Right lobe of liver (tissue), 6 donors: Measurements from ENCODE around the gene KLHL42. TPM values are rescaled to one million over a fixed set of nuclear protein-coding genes. Genes with fewer than 3 reads are reported as not detected.

Experiments
- ATAC-seq, 4 donors: fragments of 200-7000 bp; cut with Tn5 transposase; one replicate each; pipeline ENCODE4 v1.9.1; 2020; ENCODE audit warnings: mild to moderate bottlenecking in 4 of 4, moderate library complexity in 4 of 4
- DNase-seq, 3 donors: peaks; one replicate each; pipeline ENCODE4 v3.0.0-alpha.2; 2020
- H3K27ac ChIP-seq, 3 donors: fragments of 200-600 bp; one replicate each; pipeline ENCODE4 v1.8.0; 2022
- H3K27me3 ChIP-seq, 2 donors: fragments of 200-600 bp; one replicate each; pipeline ENCODE4 v1.8.0; 2022
- H3K36me3 ChIP-seq, 4 donors: fragments of 200-600 bp; sonication (generic) in 1 of 4; one replicate each; pipeline versions ENCODE4 v1.5.1 to v1.8.0; 2017 to 2022; ENCODE audit warnings: control low read depth in 1 of 4
- H3K4me1 ChIP-seq, 4 donors: fragments of 200-600 bp; sonication (generic) in 1 of 4; one replicate each; pipeline versions ENCODE4 v1.5.1 to v1.8.0; 2017 to 2022; ENCODE audit warnings: control low read depth in 1 of 4
- H3K4me3 ChIP-seq, 3 donors: fragments of 200-600 bp; one replicate each; pipeline ENCODE4 v1.8.0; 2022
- H3K9me3 ChIP-seq, 4 donors: fragments of 200-600 bp; sonication (generic) in 1 of 4; one replicate each; pipeline versions ENCODE4 v1.5.1 to v1.8.0; 2017 to 2022; ENCODE audit warnings: control low read depth in 1 of 4
- POLR2A ChIP-seq: fragments of 450-650 bp; IDR thresholded peaks from one replicate; pipeline ENCODE4 v1.6.1; 2017; ENCODE audit warnings: antibody characterized with exemption, mild to moderate bottlenecking
- intact Hi-C, 2 donors: fragments of 100-400 bp; cut with DNase I; formaldehyde crosslinking; loops; one replicate each; pipeline versions ENCODE4 v1.11.2 to v1.14.1; 2022
- small RNA-seq, 2 experiments: library from RNA; depleted of rRNA; stranded (forward); fragments of <200 nt; gene quantifications; one replicate each; pipeline ENCODE3, GENCODE V24; 2016
- total RNA-seq, 6 experiments: library from RNA; depleted of rRNA in 2 of 6; stranded (reverse); fragments of >200 nt in 2 of 6; fragmentation: NEBNext Ultra II Directional in 3 of 6; extraction: Animal tissue kit (Norgen Biotek cat#: 25700) in 3 of 6; gene quantifications; one replicate each; pipeline versions ENCODE4 v1.1.0 to v1.2.4, GENCODE V29; 2016 to 2023
- TF ChIP-seq, protein P1 (sequence below), 4 donors: fragments of 200-600 bp in 3 of 4; fragments of 450-650 bp in 1 of 4; IDR thresholded peaks; one replicate each; pipeline versions ENCODE4 v1.5.1 to v1.8.0; 2016 to 2022; ENCODE audit warnings: antibody characterized with exemption in 4 of 4, mild to moderate bottlenecking in 2 of 4
- donor health status: DM: no; HTN: yes; CAD: no.
- donor health status: DM: no; HTN: no; CAD: no.
- donor health status: DM: no; HTN: no; CAD: no.
- donor health status: DM: no; HTN: yes; CAD: no.
- donor health status: DM: no; HTN: yes; CAD: no.

KLHL42 gene
- total RNA-seq, 6 experiments from 2014 or later: 9.4 to 15.3 (median 10.6) TPM

- no peak overlapping the region for H3K27ac ChIP-seq
- H3K4me1 ChIP-seq: no peaks in the 10 kb centered on the region
- no peak for ATAC-seq
- no peak overlapping the region for H3K4me3 ChIP-seq
- H3K9me3 ChIP-seq: no peaks in the 10 kb centered on the region
- no peak for DNase-seq
- H3K36me3 ChIP-seq: no peaks in the 10 kb centered on the region
- intact Hi-C loops: no loop called here
- TF ChIP-seq, protein P1, sequence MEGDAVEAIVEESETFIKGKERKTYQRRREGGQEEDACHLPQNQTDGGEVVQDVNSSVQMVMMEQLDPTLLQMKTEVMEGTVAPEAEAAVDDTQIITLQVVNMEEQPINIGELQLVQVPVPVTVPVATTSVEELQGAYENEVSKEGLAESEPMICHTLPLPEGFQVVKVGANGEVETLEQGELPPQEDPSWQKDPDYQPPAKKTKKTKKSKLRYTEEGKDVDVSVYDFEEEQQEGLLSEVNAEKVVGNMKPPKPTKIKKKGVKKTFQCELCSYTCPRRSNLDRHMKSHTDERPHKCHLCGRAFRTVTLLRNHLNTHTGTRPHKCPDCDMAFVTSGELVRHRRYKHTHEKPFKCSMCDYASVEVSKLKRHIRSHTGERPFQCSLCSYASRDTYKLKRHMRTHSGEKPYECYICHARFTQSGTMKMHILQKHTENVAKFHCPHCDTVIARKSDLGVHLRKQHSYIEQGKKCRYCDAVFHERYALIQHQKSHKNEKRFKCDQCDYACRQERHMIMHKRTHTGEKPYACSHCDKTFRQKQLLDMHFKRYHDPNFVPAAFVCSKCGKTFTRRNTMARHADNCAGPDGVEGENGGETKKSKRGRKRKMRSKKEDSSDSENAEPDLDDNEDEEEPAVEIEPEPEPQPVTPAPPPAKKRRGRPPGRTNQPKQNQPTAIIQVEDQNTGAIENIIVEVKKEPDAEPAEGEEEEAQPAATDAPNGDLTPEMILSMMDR (IDR thresholded peaks at IDR 0.05): no peak
- TF ChIP-seq POLR2A: no peak
- no peaks in the 10 kb centered on the region for H3K27me3 ChIP-seq
Measured at GRCh38 chr12:27851311-27851710, 71.3 kb downstream of the KLHL42 start.

DNA sequence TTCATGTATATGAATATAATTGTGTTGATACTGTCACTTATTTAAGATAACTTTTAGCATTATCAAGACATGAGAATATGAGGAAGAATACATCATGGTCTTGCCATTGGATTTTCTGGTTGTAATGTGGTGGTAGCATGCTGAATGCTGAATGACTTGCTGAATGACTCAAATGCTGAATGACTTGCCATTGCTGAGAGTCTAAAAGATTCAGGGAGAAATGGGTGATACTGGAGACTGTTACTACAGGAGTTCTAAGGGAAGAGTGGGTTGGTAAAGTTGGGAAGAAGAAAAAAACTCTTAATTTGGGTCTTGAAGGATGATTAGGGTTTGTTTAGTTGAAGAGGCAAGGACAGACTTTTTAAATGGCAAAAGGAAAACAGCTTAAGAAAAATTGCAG lies 72.1 kb downstream of the KLHL42 start:
- DNase-seq (no peak), ATAC-seq (no peak)
- intact Hi-C loops: no loop called here
- no peaks in the 10 kb centered on the region for H3K36me3 ChIP-seq
- no peak overlapping the region for H3K4me3 ChIP-seq
- no peaks in the 10 kb centered on the region for H3K27me3 ChIP-seq
- no peak overlapping the region for H3K27ac ChIP-seq
- H3K4me1 ChIP-seq: no peaks in the 10 kb centered on the region
- no peaks in the 10 kb centered on the region for H3K9me3 ChIP-seq
- TF ChIP-seq, protein P1 (IDR thresholded peaks at IDR 0.05): no peak
- no peak for TF ChIP-seq POLR2A

Small RNAs within 50 kb of the gene (small RNA-seq; reads per million reads assigned to genes)
- gene RF00019: 0 reads per million in 2 experiments
- gene RF02271: 0 reads per million in 2 experiments

Other genes with a start within 250 kb of the KLHL42 start
- gene REP15, start 83.8 kb upstream of the KLHL42 start, total RNA-seq: 1 to 10 TPM in 2 of 6 experiments, under 1 TPM in 4; 0.24 to 1.8 (median 0.88) TPM
- gene MRPS35, start 69.4 kb upstream of the KLHL42 start, total RNA-seq: 10 to 100 TPM; 34.6 to 84.4 (median 41.1) TPM
- gene MANSC4, start within 50 bp of the KLHL42 start, total RNA-seq: not detected
- not detected for gene PTHLH, start 192.5 kb downstream of the KLHL42 start, total RNA-seq